Measurements from ENCODE around the gene ZC2HC1C.
A peak's percentile ranks its signal among the peaks of the same experiment; 100 is the strongest.

ZC2HC1C gene

GRCh38 chr14:75044322-75044721 is 25.1 kb upstream of the ZC2HC1C start:
- Histone ChIP-seq H3K9me3 (no peaks in the 10 kb centered on the region), H3K27ac (no peak overlapping the region), H3K4me1 (peaks cover 0 to 35% (median 20%) of the 10 kb centered on the region in 4 donors), H3K4me3 (no peak overlapping the region), H3K36me3 (peaks cover 11 to 35% (median 16%) of the 10 kb centered on the region in 3 donors), H3K27me3 (no peaks in the 10 kb centered on the region)
- intact Hi-C loops (cut with DNase I; ENCODE audit: low total_unique reads) = no loop called here
- TF ChIP-seq CTCF (IDR thresholded peaks at IDR 0.05) = no peak
- no peak for DNase-seq

- no peak for TF ChIP-seq CTCF (IDR thresholded peaks at IDR 0.05)
- H3K36me3 ChIP-seq = peaks cover 11 to 31% (median 16%) of the 10 kb centered on the region in 3 donors
- intact Hi-C loops (cut with DNase I; ENCODE audit: low total_unique reads) = no loop called here
- H3K4me3 ChIP-seq = no peak overlapping the region
- no peaks in the 10 kb centered on the region for H3K9me3 ChIP-seq
- peaks cover 0 to 40% (median 23%) of the 10 kb centered on the region in 4 donors for H3K4me1 ChIP-seq
- no peaks in the 10 kb centered on the region for H3K27me3 ChIP-seq
- H3K27ac ChIP-seq = no peak overlapping the region
- DNase-seq = no peak
These were observed 24.7 kb upstream of the ZC2HC1C start for GRCh38 chr14:75044752-75045151.

GRCh38 chr14:75046275-75046674 is 23.2 kb upstream of the ZC2HC1C start:
- intact Hi-C loops (cut with DNase I; ENCODE audit: low total_unique reads) = no loop called here
- no peak for TF ChIP-seq CTCF (IDR thresholded peaks at IDR 0.05)
- H3K4me1 ChIP-seq = peaks cover 0 to 51% (median 31%) of the 10 kb centered on the region in 4 donors
- DNase-seq = no peak
- H3K4me3 ChIP-seq = no peak overlapping the region
- H3K27ac ChIP-seq = no peak overlapping the region
- no peaks in the 10 kb centered on the region for H3K9me3 ChIP-seq
- H3K27me3 ChIP-seq = no peaks in the 10 kb centered on the region
- peaks cover 6 to 20% (median 10%) of the 10 kb centered on the region in 3 donors for H3K36me3 ChIP-seq

DNA sequence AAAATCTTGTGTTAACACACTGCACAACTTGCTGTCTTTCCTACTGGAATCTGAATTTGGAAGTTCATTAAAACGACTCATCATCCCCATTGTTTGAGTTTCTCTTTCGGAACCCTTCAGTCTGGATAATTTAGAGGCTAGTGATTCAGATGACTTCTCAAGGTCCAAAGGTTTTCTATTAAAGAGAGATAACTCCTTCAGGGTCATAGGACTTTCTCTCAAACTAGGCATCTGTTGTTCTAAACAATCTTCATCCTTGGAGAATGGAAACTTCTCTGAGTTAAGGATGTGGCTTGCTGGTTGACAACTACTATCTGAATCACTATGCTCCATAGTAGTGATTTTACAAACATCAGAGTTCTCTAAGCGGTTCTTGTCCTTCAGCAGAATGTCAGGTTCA is 22.5 kb upstream of the ZC2HC1C start:
- intact Hi-C loops (cut with DNase I; ENCODE audit: low total_unique reads) = no loop called here
- Histone ChIP-seq H3K4me1 (peaks cover 0 to 56% (median 30%) of the 10 kb centered on the region in 4 donors), H3K9me3 (no peaks in the 10 kb centered on the region), H3K27me3 (no peaks in the 10 kb centered on the region), H3K27ac (no peak overlapping the region), H3K36me3 (peaks cover 3 to 16% (median 4%) of the 10 kb centered on the region in 3 donors), H3K4me3 (no peak overlapping the region)
- no peak for TF ChIP-seq CTCF (IDR thresholded peaks at IDR 0.05)
- no peak for DNase-seq

GRCh38 chr14:75047506-75047905 is 21.9 kb upstream of the ZC2HC1C start:
- intact Hi-C loops (cut with DNase I; ENCODE audit: low total_unique reads) = no loop called here
- no peaks in the 10 kb centered on the region for H3K9me3 ChIP-seq
- H3K4me1 ChIP-seq = peaks cover 0 to 57% (median 30%) of the 10 kb centered on the region in 4 donors
- H3K27me3 ChIP-seq = no peaks in the 10 kb centered on the region
- no peak overlapping the region for H3K27ac ChIP-seq
- no peak for DNase-seq
- no peak overlapping the region for H3K4me3 ChIP-seq
- no peak for TF ChIP-seq CTCF (IDR thresholded peaks at IDR 0.05)
- peaks cover 0 to 10% (median 0%) of the 10 kb centered on the region in 3 donors for H3K36me3 ChIP-seq

DNA sequence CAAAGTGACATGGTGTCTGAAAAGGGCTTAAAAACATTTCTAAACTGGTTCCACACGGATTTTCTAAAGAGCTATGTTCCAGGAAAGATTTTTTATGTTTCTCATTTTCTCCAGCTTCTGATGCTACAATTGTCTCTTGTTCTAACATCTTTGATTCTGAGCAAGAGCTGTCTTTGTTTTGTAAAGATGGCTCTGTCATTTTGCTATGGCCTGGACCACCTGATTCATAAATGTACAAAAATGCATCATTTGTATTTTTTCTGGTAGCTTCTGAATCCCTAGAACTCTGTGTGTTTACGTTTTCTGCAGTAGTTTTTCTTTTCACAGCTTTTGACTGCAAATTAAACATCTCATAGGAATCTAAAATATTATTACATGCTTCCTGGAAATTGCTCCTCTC is 21.3 kb upstream of the ZC2HC1C start:
- peaks cover 0 to 57% (median 30%) of the 10 kb centered on the region in 4 donors for H3K4me1 ChIP-seq
- no peaks in the 10 kb centered on the region for H3K9me3 ChIP-seq
- H3K4me3 ChIP-seq = no peak overlapping the region
- intact Hi-C loops (cut with DNase I; ENCODE audit: low total_unique reads) = no loop called here
- H3K27me3 ChIP-seq = no peaks in the 10 kb centered on the region
- DNase-seq = no peak
- TF ChIP-seq CTCF (IDR thresholded peaks at IDR 0.05) = no peak
- peak overlapping the region in 1 of 2 donors; percentile 96 for H3K27ac ChIP-seq
- H3K36me3 ChIP-seq = peaks cover 0 to 4% (median 0%) of the 10 kb centered on the region in 3 donors

Data from tibial artery (tissue), 4 donors.